NCI-H510A (cell line): Measurements from ENCODE around the gene CCP110.
A peak's percentile ranks its signal among the peaks of the same experiment; 100 is the strongest.
"Not testable (repeated sequence)": the region's sequence is repeated elsewhere in the genome, so short reads cannot be mapped to it uniquely, and the experiment has no call there.

ENCODE experiments used
- DNase-seq: peaks from one replicate; lab custom pipeline; 2025; lab: John Stamatoyannopoulos, UW

Gene CCP110

DNA sequence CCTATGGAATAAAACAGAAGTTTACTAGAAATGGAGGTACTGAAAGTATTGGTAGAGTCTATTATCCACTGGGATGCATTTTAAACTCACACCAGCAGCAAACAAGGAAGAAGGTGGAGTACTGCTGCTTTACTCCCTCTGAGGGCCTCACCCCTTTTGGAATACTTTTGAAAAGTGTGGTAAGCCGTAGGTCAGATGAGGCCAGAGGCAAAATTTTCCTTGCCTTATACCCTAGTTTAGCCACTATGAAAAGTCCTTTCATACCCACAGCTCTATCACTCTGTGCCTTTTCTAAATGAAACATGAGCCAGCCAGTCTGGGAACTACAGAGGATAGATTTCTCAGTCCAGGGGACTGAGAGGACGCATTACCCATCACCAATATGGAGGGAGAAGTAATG lies 15.9 kb upstream of the CCP110 start:
- DNase-seq: no peak

DNA sequence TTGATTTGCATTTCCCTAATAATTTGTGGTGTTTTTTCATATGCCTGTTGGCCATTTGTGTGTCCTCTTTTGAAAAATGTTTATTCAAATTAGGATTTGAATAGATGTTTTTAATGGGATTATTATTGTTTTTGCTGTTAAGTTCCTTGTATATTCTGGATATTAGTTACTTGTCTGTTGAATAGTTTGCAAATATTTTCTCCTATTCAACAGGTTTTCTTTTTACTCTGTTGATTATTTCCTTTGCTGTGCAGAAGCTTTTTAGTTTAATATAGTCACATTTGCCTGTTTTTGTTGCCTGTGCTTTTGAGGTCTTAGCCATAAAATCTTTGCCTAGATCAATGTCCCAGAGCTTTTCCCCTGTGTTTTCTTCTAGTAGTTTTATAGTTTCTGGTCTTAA lies 11.4 kb upstream of the CCP110 start:
- DNase-seq: no peak

DNA sequence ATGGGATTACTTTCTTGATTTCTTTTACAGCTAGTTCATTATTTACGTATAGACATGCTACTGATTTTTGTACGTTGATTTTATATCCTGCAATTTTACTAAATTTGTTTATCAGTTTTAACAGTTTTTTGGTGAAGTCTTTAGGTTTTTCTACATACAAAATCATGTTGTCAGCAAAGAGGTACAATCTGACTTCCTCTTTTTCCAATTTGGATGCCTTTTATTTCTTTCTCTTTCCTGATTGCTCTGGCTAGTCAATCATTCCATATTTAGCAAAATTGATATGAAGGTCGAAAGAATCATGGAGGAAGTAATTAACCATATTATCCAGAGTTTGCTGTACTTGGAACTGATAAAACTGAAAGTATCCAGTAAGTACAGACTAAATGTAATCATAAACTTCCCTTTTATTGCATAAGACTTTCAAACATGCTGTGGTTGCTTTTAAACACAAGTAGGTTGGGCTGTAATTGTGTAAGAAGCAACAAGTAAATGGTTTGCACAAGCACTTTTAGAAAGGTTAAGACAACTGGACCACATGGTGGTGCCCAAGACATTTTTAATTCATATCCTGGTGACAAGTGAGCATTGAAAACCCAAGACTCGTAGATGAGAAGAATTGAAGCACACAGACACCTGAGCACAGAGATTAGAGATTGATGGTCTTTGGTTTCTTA lies 10.2 kb upstream of the CCP110 start:
- DNase-seq: no peak

DNA sequence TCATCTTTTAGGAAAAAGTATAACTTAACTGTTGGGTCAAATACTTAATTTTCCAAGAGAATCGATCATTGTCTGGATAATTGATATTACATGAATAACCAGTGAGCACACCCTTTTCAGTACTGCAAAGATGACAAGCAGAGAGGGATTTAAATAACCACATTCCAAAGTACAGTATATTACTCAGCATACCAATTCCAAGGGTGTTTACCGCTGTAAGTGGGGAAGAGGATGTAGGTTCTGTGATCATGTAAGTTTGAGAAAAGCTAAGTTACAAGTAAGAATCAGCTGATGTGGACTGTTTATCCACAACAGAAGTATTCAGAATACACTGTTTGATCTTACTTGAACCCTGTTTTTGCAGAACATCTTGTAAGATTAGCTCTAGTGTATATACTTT lies 8.0 kb upstream of the CCP110 start:
- no peak for DNase-seq

DNA sequence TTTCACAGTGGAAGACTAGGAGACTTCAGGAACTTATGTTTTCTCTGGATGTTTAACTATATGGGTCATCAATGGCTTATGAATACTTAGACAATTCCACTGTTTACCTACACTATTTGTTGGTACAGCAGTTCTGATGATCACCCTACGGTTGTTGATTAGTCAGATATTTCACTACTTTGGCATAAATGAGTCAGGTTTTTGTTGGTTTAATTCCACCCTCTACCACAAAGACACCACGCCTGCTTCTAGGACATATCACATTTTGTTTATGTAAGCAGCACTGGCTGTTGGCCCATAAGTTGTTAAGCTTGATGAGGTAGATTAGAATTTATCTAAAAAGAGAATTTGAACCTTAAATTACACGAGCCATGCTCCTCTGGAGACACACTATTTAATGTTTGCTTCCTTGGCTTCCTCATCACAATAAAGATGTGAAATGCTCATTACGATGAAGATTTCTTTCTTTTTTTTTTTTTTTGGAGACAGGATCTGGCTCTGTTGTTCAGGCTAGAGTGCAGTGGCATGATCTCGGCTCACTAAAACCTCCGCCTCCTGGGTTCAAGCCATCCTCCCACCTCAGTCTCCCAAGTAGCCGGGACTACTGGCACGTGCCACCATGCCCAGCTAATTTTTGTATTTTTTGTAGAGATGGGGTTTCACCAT lies 6.2 kb upstream of the CCP110 start:
- DNase-seq: no peak

DNA sequence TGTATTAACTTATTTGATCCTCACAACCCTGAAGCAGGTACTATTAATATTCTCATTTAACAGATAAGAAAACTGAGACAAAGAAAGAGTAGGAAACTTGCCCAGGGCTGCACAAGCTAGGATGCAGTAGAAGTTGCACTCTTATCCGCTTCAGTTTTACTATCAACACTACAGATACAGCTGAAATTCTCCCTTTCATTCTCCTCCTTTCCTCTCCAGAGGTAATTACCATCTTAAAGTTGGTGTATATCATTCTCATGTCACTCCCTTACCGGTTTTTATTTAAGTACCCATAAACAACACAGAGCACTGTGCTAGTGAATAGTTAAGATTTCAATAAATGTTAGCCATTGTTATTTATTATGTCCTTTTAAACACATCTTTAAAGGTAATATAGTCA lies 5.4 kb upstream of the CCP110 start:
- DNase-seq: no peak

DNA sequence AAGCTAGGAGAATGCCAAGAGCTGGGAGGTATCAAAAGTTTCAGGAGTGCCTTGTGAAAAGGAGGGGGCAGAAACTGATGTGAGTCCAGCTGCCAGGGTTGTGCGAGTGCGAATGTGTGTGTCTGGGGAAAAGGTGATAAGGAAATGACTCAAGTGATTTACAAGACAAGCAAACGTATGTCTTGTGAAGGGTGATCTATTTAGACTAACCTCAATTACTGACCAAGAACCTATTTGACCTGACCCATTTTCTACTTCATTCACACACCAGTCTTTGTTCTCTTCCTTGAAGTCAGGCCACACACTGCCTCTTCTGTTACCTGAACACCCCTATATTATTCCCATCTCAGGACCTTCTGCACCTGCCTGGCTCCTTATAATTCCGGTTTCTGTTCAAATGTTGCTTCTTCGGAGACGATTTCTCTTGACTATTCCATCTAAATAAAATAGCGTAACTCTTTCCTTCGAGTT lies 2.8 kb upstream of the CCP110 start:
- DNase-seq: no peak

DNA sequence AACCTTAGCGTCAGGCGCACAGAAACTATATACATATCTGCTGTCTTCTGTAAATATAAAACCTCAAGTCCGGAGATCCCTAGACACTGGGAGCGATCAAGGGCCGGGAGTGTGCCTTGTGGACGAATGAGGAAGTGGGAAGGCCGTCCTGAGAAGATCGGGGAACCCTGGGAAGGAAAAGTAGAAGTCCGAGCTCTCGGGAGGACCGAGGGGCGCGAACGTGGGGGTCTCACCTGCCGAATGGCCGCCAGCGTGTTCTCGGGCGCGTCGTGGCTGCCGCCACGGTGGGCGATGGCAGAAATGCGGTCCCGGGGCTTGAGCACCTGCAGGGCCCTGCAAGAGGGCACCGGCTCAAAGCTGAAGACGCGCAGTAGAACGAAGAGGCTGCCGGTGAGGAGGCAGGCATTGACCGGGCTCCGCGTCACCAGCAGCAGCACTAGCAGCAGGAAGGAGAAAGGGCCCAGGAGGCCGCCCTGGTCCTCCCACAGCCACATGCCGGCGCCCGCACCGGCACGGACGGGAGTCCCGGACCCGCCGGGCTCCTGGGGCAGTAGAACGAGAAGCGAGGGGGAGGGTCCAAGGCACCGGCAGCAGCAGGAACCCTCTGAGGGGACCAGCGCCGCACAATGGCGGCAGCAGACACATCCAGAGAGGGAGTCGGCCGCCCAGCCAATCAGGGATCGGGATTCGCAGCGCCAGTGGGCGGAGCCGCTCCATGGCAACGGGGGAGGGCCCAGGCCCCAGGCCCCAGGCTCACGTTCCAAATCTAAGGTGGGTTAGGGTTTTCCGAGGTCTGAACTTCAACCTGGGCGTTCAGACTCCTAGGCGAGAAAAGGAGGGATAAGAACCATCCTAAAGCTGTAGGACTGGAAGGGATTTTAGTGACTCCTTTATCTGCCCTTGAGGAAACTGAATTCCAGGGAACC lies 2.0 kb upstream of the CCP110 start, which contains the start of gene GDE1:
Gene GDE1 (minus strand): TSS at position 628 of the 926 bp plus-strand sequence. CDS start 134 bp downstream, at position 494.
- DNase-seq: peak; percentile 95

DNA sequence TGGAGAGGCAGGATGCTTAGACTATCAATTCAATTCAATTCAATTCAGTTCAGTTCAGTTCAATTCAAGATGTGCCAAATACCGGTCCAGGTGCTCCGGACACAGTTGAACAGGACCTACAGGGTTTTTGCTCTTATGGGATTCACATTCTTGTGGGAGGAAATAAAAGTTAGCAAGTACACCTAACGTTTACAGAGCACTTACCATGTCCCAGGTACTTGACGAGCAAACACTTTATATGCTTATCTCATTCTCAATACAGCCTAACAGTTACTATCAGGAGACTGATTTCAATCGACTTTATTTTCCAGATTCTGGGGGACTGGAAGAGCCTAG lies 1.4 kb upstream of the CCP110 start:
- DNase-seq: no peak

DNA sequence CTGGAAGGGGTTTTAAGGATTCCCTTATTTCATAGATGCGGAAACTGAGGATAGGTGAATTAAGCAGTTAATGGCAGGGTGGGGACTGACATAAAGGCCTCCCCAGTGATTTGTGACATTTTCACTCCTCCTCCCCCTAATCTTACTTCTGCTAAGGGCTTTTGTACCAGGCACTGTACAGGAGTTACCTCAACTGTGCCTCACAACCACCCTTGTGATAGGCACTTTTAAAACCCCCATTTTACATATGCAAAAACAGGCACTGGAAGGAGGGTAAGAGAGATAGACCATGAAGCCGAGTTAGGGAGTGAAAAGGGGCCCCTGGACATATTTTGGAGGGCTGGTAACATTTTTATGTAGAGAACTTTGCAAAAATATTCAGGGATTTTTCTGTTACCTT lies 982 bp upstream of the CCP110 start:
- DNase-seq: no peak

DNA sequence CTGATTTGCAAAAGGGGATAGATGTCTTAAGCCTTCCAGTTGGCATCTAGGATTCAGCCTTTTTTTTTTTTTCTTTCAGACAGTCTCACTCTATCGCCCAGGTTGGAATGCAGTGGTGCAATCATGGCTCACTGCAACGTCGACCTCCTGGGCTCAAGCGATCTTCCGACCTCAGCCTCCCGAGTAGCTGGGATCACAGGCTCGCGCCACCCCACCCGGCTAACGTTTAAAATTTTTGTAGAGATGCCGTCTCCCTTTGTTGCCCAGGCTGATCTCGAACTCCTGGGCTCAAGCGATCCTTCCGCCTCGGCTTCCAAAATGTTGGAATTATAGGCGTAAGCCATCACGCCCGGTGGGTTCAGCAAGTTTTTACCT lies 571 bp upstream of the CCP110 start:
- no peak for DNase-seq

DNA sequence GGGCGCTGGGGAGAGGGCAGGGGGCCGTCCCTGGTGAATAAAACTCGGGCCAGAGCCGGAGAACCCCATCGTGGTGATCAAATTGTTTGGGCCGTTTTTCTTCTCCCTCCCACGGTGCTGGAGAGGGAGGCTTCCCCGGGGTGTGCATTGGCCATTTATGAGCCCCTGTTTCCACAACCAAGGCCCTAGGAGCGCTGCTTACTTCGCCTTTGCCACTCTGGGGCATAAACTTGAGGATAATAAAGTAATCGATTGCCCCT lies 544 bp downstream of the CCP110 start:
- no peak for DNase-seq

DNA sequence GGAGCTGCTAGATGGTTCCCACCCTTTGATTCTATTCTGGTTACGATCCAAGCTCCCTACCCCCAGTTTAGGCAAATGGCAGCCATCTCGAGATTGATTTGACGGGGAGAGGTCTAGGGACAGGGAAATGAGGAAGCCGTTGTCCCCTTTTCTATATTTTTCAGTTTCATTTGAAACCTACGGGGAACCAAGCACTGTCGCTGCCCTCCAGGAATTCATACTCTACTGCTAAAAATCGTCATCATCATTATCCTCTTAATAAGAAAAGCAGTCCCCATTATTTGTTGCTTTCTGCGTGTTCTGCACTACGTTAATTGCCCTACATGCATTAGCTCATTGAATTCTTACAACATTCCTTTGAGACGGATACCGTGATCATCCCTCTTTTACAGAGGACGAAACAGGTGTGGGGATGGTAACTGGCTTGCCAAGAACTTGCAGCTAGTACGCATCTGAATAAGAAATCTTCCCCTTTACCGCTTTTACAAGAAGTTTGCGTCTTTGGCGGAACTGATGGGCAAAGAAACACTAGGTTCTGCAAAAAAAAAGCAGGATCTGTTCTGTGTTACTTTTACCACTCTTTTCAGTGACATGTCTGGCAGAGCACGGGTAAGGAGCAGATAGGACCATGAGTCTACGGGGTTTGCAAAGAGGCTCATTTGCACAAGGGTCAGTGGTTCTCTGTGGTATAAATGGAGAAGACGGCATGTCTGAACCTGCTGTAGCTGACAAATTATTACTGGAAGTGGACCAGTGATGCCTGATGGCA lies 1.1 kb downstream of the CCP110 start:
- DNase-seq: no peak

DNA sequence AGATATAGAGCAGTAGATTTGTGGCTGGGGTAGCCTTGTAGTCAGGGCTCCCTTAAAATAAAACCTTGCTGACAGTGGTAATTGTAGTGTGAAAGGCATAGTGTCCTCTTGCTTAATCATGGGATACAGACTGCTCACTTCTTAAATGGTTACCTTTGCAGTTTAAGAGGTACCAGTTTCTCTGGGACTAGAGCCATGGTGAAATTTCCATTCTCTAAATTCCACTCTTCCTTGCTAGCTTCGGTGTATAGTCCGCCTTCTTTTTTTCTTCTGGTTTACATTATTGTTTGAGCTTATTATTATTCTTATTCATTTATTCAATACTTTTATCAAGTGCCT lies 1.6 kb downstream of the CCP110 start:
- no peak for DNase-seq

DNA sequence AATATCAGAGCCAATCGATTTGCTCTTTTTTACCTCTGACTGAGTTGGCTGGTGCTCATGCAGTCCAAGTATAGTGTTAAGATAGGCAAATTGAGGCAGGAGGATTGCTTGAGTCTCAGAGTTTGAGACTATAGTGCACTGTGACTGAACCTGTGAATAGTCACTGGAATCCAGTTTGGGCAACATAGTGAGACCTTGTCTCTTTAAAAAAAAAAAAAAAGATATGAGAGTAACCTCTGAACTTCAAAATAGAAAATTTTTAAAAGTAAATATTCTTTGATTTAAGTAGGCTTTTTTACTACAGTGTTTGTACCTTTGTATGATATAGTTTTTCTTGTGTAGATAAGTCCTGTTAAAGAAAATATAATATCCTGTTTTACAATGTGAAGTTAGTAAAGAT lies 3.4 kb downstream of the CCP110 start:
- DNase-seq: no peak

DNA sequence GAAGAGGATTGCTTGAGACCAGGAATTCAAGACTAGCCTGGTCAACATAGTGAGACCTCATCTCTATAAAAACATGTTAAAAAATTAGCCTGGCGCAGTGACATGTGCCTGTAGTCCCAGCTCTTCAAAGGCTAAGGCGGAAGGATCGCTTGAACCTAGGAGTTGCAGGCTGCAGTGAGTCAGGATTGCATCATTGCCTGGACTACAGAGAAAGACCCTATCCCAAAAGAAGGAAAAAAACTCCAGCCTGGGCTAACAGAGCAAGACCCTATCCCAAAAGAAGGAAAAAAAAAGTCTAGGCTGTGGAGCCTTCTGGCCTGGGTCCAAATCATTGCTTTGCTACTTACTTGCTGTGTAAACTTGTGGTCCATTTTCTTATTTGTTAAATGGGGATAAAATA lies 4.9 kb downstream of the CCP110 start:
- no peak for DNase-seq

DNA sequence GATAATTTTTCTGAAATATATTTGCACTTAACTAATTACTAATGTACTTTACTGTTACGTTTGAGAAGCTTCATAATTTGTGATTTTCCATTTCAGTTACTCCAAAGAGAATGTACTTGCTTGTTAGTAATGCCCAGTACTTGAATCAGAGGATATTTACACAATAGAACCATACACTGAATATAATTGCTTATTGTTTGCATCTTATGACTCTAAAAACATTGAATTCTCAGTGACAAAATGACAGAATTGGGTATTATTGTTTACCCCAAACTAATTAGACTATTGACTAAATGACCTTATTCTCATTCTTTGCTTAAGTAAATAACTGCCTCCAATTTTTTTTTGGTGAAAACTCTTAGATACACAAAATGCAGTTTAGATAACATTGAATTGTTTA lies 8.9 kb downstream of the CCP110 start:
- DNase-seq: no peak

DNA sequence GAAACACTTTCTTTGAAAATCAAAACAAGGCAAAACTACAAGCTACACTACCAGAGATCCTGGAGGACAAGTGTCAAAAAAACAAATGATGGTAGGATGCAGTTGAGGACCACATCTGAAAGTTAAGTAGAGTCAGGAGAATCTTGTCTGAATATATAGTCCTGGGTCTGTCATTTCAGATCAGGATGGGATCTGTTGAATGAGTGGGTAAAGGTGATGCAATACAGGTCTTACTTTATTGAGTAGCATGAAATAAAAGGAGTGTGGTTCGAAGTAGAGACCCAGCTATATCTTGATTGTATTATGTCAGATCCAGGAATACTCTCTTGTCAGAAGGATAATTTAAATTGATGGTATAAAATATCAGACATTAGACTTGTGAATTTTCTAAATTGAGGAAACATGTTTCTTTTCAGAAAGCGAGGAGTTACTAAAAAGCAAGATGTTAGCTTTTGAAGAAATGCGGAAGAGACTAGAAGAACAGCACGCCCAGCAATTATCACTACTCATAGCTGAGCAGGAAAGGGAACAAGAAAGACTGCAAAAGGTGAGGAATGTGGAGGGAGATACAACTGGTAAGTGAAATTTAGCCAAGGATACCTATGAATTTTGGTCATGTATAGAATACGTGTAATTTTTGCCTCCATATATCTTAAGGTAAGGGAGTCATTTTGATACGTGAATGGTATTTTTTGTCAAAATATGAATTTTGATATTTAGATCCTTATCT lies 16.7 kb downstream of the CCP110 start:
- DNase-seq: no peak

DNA sequence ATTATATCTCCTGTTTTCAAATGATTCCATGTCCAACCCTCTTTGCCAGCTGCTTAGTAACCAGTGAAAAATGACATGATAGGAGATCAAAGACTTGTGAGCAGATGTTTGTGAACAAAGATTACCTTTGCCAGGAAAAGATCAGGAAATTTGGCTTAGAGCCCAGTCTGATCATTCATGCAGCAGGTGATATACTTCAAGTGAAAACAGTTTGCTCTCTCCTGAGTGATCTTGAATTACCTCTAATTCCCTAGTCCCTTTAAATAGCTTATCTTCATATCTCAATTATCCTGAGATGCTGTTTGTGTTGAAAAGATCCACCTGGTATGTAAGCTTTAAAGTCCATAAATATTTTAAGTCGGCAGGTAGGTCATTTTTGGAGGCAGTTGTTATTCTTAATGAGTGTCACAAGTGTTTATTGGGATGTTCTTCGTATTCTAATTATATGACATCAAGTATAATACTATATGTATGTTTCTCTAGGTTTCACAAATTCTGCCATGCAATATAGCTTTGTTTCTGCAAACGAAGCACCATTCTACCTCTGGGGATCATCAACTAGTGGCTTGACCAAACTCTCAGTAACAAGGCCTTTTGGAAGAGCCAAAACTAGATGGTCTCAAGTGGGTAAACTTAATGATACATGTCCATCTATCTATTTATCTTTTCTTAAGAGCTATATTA lies 18.5 kb downstream of the CCP110 start:
- peak; percentile 94 for DNase-seq

DNA sequence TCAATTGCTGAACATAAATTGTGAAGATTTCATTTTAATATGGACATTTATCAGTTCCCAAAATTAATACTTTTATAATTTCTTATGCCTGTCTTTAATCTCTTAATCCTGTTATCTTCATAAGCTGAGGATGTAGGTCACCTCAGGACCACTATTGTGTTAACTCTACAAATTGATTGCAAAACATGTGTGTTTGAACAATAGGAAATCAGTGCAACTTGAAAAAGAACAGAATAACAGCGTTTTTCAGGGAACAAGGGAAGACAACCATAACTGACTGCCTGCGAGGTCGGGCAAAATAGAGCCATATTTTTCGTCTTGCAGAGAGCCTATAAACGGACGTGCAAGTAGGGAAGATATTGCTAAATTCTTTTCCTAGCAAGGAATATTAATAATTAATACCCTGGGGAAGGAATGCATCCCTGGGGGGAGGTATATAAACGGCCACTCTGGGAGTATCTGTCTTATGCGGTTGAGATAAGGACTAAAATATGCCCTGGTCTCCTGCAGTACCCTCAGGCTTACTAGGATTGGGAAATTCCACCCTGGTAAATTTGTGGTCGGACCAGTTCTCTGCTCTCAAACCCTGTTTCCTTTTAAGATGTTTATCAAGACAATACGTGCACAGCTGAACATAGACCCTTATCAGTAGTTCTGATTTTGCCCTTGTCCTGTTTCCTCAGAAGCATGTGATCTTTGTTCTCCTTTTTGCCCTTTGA lies 19.7 kb downstream of the CCP110 start:
- not testable (repeated sequence) for DNase-seq

DNA sequence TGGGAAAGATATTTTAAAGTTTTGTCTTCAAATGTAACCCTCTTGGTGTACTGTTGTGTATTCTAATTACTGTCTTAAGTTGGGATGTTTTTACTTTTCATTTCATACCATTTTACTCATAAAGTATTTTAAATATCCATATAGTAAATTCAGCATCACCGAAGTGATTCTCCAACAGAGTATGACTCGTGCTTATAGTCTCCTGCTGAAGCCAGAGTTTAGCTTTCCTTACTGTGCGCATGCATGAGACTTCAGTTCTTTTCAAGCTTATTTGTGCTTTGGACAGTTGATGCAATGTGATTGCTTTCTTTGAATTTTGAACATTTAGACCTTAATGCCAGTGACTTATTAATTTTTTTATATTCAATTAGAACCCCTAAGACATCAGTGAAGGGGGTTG lies 24.4 kb downstream of the CCP110 start:
- DNase-seq: no peak
